Immature natural killer cell (primary cell): ENCODE data around the gene TNS3. TPM values are rescaled to one million over a fixed set of nuclear protein-coding genes. Genes with fewer than 3 reads are reported as not detected.
A peak's percentile ranks its signal among the peaks of the same experiment; 100 is the strongest.

Source experiments
- DNase-seq, 3 donors: peaks; one replicate each; pipeline ENCODE4 v3.0.0; 2022; ENCODE audit warnings: mixed read lengths in 1 of 3
- H3K27ac Mint-ChIP-seq, 6 donors: one replicate each; pipeline ENCODE4 v1.8.0; 2020; ENCODE audit warnings: mixed read lengths in 6 of 6, mild to moderate bottlenecking in 5 of 6, inconsistent platforms in 4 of 6, moderate library complexity in 3 of 6
- H3K27me3 Mint-ChIP-seq, 3 donors: one replicate each; pipeline ENCODE4 v1.8.0; 2020 to 2021; ENCODE audit warnings: low read depth in 3 of 3, mild to moderate bottlenecking in 3 of 3, mixed read lengths in 3 of 3, moderate library complexity in 3 of 3, inconsistent platforms in 1 of 3
- H3K36me3 Mint-ChIP-seq, 3 donors: one replicate each; pipeline ENCODE4 v1.8.0; 2020; ENCODE audit warnings: mixed read lengths in 3 of 3, inconsistent platforms in 2 of 3, mild to moderate bottlenecking in 2 of 3
- H3K4me1 Mint-ChIP-seq, 2 donors: one replicate each; pipeline ENCODE4 v1.8.0; 2020; ENCODE audit warnings: inconsistent platforms in 2 of 2, mild to moderate bottlenecking in 2 of 2, mixed read lengths in 2 of 2, moderate library complexity in 1 of 2
- H3K4me3 Mint-ChIP-seq, 5 donors: one replicate each; pipeline ENCODE4 v1.8.0; 2020; ENCODE audit warnings: mild to moderate bottlenecking in 5 of 5, mixed read lengths in 5 of 5, inconsistent platforms in 3 of 5, moderate library complexity in 3 of 5
- H3K9me3 Mint-ChIP-seq, 6 donors: one replicate each; pipeline ENCODE4 v1.8.0; 2020; ENCODE audit warnings: mild to moderate bottlenecking in 6 of 6, mixed read lengths in 6 of 6, inconsistent platforms in 4 of 6, moderate library complexity in 3 of 6
- polyA plus RNA-seq, 3 donors: library from polyadenylated mRNA; unstranded; fragments of 300-500 nt; fragmentation: Illumina TruSeq; gene quantifications; one replicate each; pipeline ENCODE4 v1.2.3, GENCODE V29; 2021

The TNS3 gene
- polyA plus RNA-seq, 3 donors from 2014 or later = 0.19 TPM; not detected in 2

GRCh38 chr7:47535035-47535703 is 46.7 kb downstream of the TNS3 start:
- no peak for DNase-seq
- no peak overlapping the region for H3K27ac Mint-ChIP-seq
- peaks cover 0 to 12% (median 11%) of the 10 kb centered on the region in 3 donors for H3K27me3 Mint-ChIP-seq
- H3K9me3 Mint-ChIP-seq = peaks cover 0 to 1% (median 0%) of the 10 kb centered on the region in 6 donors
- H3K4me3 Mint-ChIP-seq = no peak overlapping the region
- no peaks in the 10 kb centered on the region for H3K36me3 Mint-ChIP-seq
- no peaks in the 10 kb centered on the region for H3K4me1 Mint-ChIP-seq

- DNase-seq = no peak
- H3K9me3 Mint-ChIP-seq = peaks cover 0 to 1% (median 0%) of the 10 kb centered on the region in 6 donors
- H3K27ac Mint-ChIP-seq = no peak overlapping the region
- peaks cover 0 to 10% (median 10%) of the 10 kb centered on the region in 3 donors for H3K27me3 Mint-ChIP-seq
- no peak overlapping the region for H3K4me3 Mint-ChIP-seq
- H3K4me1 Mint-ChIP-seq = no peaks in the 10 kb centered on the region
- H3K36me3 Mint-ChIP-seq = no peaks in the 10 kb centered on the region
Measured at GRCh38 chr7:47534322-47535034, 47.4 kb downstream of the TNS3 start.

GRCh38 chr7:47531584-47532492 is 50.1 kb downstream of the TNS3 start:
- no peak overlapping the region for H3K4me3 Mint-ChIP-seq
- peaks cover 0 to 5% (median 3%) of the 10 kb centered on the region in 3 donors for H3K27me3 Mint-ChIP-seq
- H3K27ac Mint-ChIP-seq = no peak overlapping the region
- no peaks in the 10 kb centered on the region for H3K36me3 Mint-ChIP-seq
- H3K4me1 Mint-ChIP-seq = no peaks in the 10 kb centered on the region
- H3K9me3 Mint-ChIP-seq = peaks cover 0 to 1% (median 0%) of the 10 kb centered on the region in 6 donors
- no peak for DNase-seq

- no peak for DNase-seq
- Mint-ChIP-seq H3K4me1 (no peaks in the 10 kb centered on the region), H3K36me3 (no peaks in the 10 kb centered on the region), H3K4me3 (no peak overlapping the region), H3K27me3 (peaks cover 0 to 2% (median 0%) of the 10 kb centered on the region in 3 donors), H3K9me3 (peaks cover 0 to 1% (median 0%) of the 10 kb centered on the region in 6 donors), H3K27ac (no peak overlapping the region)
Measured at GRCh38 chr7:47529826-47530555, 51.9 kb downstream of the TNS3 start.

GRCh38 chr7:47529405-47529804 is 52.5 kb downstream of the TNS3 start:
- H3K9me3 Mint-ChIP-seq = peaks cover 0 to 1% (median 0%) of the 10 kb centered on the region in 6 donors
- no peaks in the 10 kb centered on the region for H3K36me3 Mint-ChIP-seq
- H3K27me3 Mint-ChIP-seq = peaks cover 0 to 2% (median 0%) of the 10 kb centered on the region in 3 donors
- no peak overlapping the region for H3K27ac Mint-ChIP-seq
- DNase-seq = no peak
- H3K4me3 Mint-ChIP-seq = no peak overlapping the region
- H3K4me1 Mint-ChIP-seq = no peaks in the 10 kb centered on the region

GRCh38 chr7:47528471-47528870 is 53.4 kb downstream of the TNS3 start:
- no peak for DNase-seq
- H3K4me1 Mint-ChIP-seq = no peaks in the 10 kb centered on the region
- no peak overlapping the region for H3K4me3 Mint-ChIP-seq
- H3K36me3 Mint-ChIP-seq = no peaks in the 10 kb centered on the region
- H3K27ac Mint-ChIP-seq = no peak overlapping the region
- H3K9me3 Mint-ChIP-seq = peaks cover 0 to 1% (median 0%) of the 10 kb centered on the region in 6 donors
- peaks cover 0 to 2% (median 0%) of the 10 kb centered on the region in 3 donors for H3K27me3 Mint-ChIP-seq

GRCh38 chr7:47526466-47526865 is 55.4 kb downstream of the TNS3 start:
- Mint-ChIP-seq H3K27me3 (peaks cover 0 to 5% (median 0%) of the 10 kb centered on the region in 3 donors), H3K4me1 (no peaks in the 10 kb centered on the region), H3K36me3 (no peaks in the 10 kb centered on the region), H3K4me3 (no peak overlapping the region), H3K27ac (no peak overlapping the region), H3K9me3 (no peaks in the 10 kb centered on the region)
- no peak for DNase-seq

- Mint-ChIP-seq H3K9me3 (no peaks in the 10 kb centered on the region), H3K27ac (no peak overlapping the region), H3K36me3 (no peaks in the 10 kb centered on the region), H3K4me1 (no peaks in the 10 kb centered on the region), H3K27me3 (peaks cover 0 to 3% (median 0%) of the 10 kb centered on the region in 3 donors), H3K4me3 (no peak overlapping the region)
- DNase-seq = no peak
Measured at GRCh38 chr7:47525066-47525623, 56.8 kb downstream of the TNS3 start.

GRCh38 chr7:47523401-47523800 is 58.5 kb downstream of the TNS3 start:
- H3K27me3 Mint-ChIP-seq = peaks cover 0 to 3% (median 0%) of the 10 kb centered on the region in 3 donors
- no peak overlapping the region for H3K4me3 Mint-ChIP-seq
- no peaks in the 10 kb centered on the region for H3K4me1 Mint-ChIP-seq
- H3K36me3 Mint-ChIP-seq = no peaks in the 10 kb centered on the region
- DNase-seq = no peak
- peak overlapping the region in 1 of 6 donors; percentile 19 for H3K27ac Mint-ChIP-seq
- H3K9me3 Mint-ChIP-seq = no peaks in the 10 kb centered on the region

- no peaks in the 10 kb centered on the region for H3K36me3 Mint-ChIP-seq
- no peak overlapping the region for H3K27ac Mint-ChIP-seq
- no peaks in the 10 kb centered on the region for H3K9me3 Mint-ChIP-seq
Measured at GRCh38 chr7:47521816-47522561, 59.9 kb downstream of the TNS3 start.

GRCh38 chr7:47521011-47521795 is 60.7 kb downstream of the TNS3 start:
- Mint-ChIP-seq H3K27me3 (peaks cover 0 to 3% (median 0%) of the 10 kb centered on the region in 3 donors), H3K27ac (no peak overlapping the region), H3K4me3 (no peak overlapping the region), H3K4me1 (no peaks in the 10 kb centered on the region), H3K36me3 (no peaks in the 10 kb centered on the region), H3K9me3 (no peaks in the 10 kb centered on the region)
- DNase-seq = no peak

More at GRCh38 chr7:47521816-47522561, 59.9 kb downstream of the TNS3 start:
- DNase-seq = no peak
- Mint-ChIP-seq H3K27me3 (peaks cover 0 to 3% (median 0%) of the 10 kb centered on the region in 3 donors), H3K4me1 (no peaks in the 10 kb centered on the region), H3K4me3 (no peak overlapping the region)

GRCh38 chr7:47520406-47520805 is 61.5 kb downstream of the TNS3 start:
- H3K27me3 Mint-ChIP-seq = peaks cover 0 to 3% (median 0%) of the 10 kb centered on the region in 3 donors
- no peaks in the 10 kb centered on the region for H3K36me3 Mint-ChIP-seq
- no peaks in the 10 kb centered on the region for H3K9me3 Mint-ChIP-seq
- no peak for DNase-seq
- no peaks in the 10 kb centered on the region for H3K4me1 Mint-ChIP-seq
- no peak overlapping the region for H3K4me3 Mint-ChIP-seq
- no peak overlapping the region for H3K27ac Mint-ChIP-seq
